Thoracic aorta (tissue), 2 donors: ENCODE data around the gene NUAK1. TPM values are rescaled to one million over a fixed set of nuclear protein-coding genes. Genes with fewer than 3 reads are reported as not detected.

Source experiments
- ATAC-seq: fragments of 150-250 bp; one replicate; pipeline ENCODE4 v1.8.0; 2017; ENCODE audit warnings: low read depth; ENCODE audit not compliant: insufficient number of reproducible peaks, low FRiP score
- DNase-seq: peaks from one replicate; pipeline ENCODE4 v3.0.0-alpha.2; 2020; ENCODE audit warnings: low spot score
- H3K27ac ChIP-seq, 2 donors: fragments of 200-600 bp; sonication (generic); 1 replicate in 1 of 2; 2 replicates in 1 of 2; pipeline ENCODE4 v1.5.1; 2016; ENCODE audit warnings: mild to moderate bottlenecking in 2 of 2, moderate library complexity in 2 of 2
- H3K27me3 ChIP-seq: fragments of 200-600 bp; sonication (generic); replicated peaks from 2 replicates; pipeline ENCODE4 v1.6.0; 2016; ENCODE audit warnings: mild to moderate bottlenecking; ENCODE audit not compliant: insufficient read depth
- H3K36me3 ChIP-seq: fragments of 200-600 bp; sonication (generic); one replicate; pipeline ENCODE4 v1.5.1; 2016
- H3K4me1 ChIP-seq, 2 donors: fragments of 200-600 bp; sonication (generic); 1 replicate in 1 of 2; 2 replicates in 1 of 2; pipeline versions ENCODE4 v1.5.1 to v1.6.0; 2016; ENCODE audit warnings: low read depth in 2 of 2, mild to moderate bottlenecking in 1 of 2; ENCODE audit not compliant: control insufficient read depth in 1 of 2
- H3K4me3 ChIP-seq: fragments of 200-600 bp; sonication (generic); 2 replicates; pipeline ENCODE4 v1.5.1; 2016; ENCODE audit warnings: mild to moderate bottlenecking
- H3K9me3 ChIP-seq: fragments of 200-600 bp; sonication (generic); 2 replicates; pipeline ENCODE4 v1.5.1; 2016
- total RNA-seq, 2 donors: library from RNA; depleted of rRNA; stranded (reverse); fragments of >200 nt; gene quantifications; one replicate each; pipeline versions ENCODE4 v1.1.0 to v1.2.3, GENCODE V29; 2016
- TF ChIP-seq, protein P1 (sequence below): fragments of 200-600 bp; sonication (generic); IDR thresholded peaks from one replicate; pipeline ENCODE4 v1.5.1; 2019; ENCODE audit warnings: antibody characterized with exemption

NUAK1 gene
- total RNA-seq, 2 donors from 2014 or later = 20.0 to 31.4 TPM

DNA sequence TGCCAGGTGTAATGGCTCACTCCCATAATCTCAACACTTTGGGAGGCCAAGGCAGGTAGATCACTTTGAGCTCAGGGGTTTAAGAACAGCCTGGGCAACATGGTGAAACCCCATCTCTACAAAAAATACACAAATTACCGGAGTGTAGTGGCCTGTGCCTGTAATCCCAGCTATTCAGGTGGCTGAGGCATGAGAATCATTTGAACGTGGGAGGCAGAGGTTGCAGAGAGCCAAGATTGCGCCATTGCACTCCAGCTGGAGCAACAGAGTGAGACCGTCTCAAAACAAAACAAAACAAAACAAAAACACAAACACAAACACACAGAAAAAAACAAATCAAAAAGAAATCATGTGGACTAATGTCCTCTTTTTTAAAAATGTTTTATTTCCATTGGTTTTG, 104.4 kb downstream of the NUAK1 start:
- TF ChIP-seq, protein P1, sequence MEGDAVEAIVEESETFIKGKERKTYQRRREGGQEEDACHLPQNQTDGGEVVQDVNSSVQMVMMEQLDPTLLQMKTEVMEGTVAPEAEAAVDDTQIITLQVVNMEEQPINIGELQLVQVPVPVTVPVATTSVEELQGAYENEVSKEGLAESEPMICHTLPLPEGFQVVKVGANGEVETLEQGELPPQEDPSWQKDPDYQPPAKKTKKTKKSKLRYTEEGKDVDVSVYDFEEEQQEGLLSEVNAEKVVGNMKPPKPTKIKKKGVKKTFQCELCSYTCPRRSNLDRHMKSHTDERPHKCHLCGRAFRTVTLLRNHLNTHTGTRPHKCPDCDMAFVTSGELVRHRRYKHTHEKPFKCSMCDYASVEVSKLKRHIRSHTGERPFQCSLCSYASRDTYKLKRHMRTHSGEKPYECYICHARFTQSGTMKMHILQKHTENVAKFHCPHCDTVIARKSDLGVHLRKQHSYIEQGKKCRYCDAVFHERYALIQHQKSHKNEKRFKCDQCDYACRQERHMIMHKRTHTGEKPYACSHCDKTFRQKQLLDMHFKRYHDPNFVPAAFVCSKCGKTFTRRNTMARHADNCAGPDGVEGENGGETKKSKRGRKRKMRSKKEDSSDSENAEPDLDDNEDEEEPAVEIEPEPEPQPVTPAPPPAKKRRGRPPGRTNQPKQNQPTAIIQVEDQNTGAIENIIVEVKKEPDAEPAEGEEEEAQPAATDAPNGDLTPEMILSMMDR = no peak
- peaks cover 6 to 16% of the 10 kb centered on the region in 2 donors for H3K4me1 ChIP-seq
- no peak overlapping the region for H3K4me3 ChIP-seq
- no peak overlapping the region for H3K27ac ChIP-seq
- H3K9me3 ChIP-seq = no peaks in the 10 kb centered on the region
- no peak for DNase-seq
- no peaks in the 10 kb centered on the region for H3K27me3 ChIP-seq
- no peak for ATAC-seq
- H3K36me3 ChIP-seq = no peaks in the 10 kb centered on the region

DNA sequence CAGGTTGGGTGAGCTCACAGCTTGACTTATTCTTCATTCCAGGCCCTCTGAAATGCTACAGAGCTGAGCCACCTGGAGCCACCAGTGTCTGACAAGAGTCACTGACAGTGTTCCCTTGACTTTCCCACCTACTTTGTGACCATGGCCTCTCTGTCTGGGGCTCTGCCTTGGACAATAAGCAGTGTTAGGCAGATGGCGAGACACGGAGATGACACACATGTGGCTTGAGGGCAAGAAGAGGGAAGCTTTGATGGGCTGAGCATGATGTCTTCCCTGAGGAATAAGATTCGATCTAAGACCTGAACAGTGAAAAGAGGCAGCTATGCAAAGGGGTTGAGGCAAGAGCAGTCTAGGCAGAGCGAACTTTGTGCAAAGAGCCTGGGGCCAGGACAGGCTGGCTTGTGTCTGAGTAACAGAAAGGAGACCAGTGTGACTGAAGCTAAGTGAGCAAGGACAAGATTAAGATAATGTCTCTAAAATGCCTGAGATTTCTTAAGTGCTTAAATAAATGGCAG, 105.5 kb downstream of the NUAK1 start:
- no peak for ATAC-seq

DNA sequence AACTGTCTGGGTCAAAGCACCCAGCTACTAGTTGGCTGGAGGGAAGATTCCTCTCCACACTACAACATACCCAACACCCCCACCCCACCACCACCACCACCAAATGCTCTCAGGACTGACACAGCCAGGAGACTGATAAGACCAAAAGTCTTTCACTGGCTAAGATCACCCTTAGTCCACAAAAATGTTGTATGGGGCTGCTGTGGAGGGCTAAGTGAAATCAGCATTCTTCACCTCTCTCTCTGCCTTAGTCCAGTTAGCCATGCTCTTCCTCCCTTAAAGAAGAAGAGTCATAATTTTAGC, 106.2 kb downstream of the NUAK1 start:
- DNase-seq (no peak), ATAC-seq (no peak)
- no peaks in the 10 kb centered on the region for H3K27me3 ChIP-seq
- H3K4me3 ChIP-seq = no peak overlapping the region
- TF ChIP-seq, protein P1 = no peak
- H3K4me1 ChIP-seq = peaks cover 6 to 16% of the 10 kb centered on the region in 2 donors
- no peak overlapping the region for H3K27ac ChIP-seq
- no peaks in the 10 kb centered on the region for H3K9me3 ChIP-seq
- H3K36me3 ChIP-seq = no peaks in the 10 kb centered on the region

More for the DNA sequence above, 105.5 kb downstream of the NUAK1 start:
- Histone ChIP-seq H3K27ac (no peak overlapping the region), H3K4me1 (peaks cover 6 to 16% of the 10 kb centered on the region in 2 donors), H3K4me3 (no peak overlapping the region), H3K27me3 (no peaks in the 10 kb centered on the region), H3K36me3 (no peaks in the 10 kb centered on the region), H3K9me3 (no peaks in the 10 kb centered on the region)
- TF ChIP-seq, protein P1 = no peak
- no peak for DNase-seq

DNA sequence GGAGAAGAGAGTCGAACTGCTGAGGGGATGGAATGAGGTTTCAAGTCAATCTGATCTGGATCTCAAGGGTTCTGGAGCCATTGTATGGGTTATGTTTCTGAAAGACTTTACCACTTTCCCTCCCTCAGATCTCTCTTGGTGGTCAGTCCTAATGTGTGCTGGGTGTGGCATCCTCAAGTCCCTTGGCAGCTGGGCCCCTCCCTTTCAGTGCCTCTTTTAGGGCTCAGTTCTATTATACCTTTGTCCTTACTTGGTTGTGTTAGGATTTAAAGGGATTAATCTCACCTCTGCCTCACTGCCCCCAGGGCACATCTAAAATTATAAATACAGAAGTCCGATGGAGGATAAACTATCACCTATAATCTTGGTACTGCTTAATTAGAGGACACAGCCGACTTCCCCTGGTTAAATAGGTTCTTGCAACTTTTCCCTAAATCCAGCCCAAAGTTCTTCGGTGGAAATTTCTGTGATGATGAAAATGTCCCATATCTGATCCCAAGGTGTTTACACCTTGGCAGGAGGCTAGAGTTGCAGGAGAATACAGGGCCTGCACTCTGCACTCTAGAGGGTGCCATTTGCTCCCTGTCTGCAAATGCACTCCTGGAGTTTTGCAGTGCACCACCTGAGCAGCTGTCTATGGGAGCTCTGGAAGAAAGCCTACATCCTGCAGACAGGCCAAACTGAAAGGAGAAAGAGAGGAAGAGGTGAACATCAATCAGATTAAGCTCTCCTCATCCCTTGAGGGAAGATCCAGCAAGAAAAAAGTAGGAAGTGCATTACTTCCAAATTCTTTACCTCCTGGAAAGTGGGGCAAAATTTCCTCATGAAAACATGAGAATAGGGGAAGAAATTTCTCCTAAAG, 106.8 kb downstream of the NUAK1 start:
- peaks cover 6 to 16% of the 10 kb centered on the region in 2 donors for H3K4me1 ChIP-seq
- H3K27ac ChIP-seq = no peak overlapping the region
- no peaks in the 10 kb centered on the region for H3K36me3 ChIP-seq
- H3K9me3 ChIP-seq = no peaks in the 10 kb centered on the region
- H3K27me3 ChIP-seq = no peaks in the 10 kb centered on the region
- DNase-seq (no peak), ATAC-seq (no peak)
- H3K4me3 ChIP-seq = no peak overlapping the region
- TF ChIP-seq, protein P1 = no peak

DNA sequence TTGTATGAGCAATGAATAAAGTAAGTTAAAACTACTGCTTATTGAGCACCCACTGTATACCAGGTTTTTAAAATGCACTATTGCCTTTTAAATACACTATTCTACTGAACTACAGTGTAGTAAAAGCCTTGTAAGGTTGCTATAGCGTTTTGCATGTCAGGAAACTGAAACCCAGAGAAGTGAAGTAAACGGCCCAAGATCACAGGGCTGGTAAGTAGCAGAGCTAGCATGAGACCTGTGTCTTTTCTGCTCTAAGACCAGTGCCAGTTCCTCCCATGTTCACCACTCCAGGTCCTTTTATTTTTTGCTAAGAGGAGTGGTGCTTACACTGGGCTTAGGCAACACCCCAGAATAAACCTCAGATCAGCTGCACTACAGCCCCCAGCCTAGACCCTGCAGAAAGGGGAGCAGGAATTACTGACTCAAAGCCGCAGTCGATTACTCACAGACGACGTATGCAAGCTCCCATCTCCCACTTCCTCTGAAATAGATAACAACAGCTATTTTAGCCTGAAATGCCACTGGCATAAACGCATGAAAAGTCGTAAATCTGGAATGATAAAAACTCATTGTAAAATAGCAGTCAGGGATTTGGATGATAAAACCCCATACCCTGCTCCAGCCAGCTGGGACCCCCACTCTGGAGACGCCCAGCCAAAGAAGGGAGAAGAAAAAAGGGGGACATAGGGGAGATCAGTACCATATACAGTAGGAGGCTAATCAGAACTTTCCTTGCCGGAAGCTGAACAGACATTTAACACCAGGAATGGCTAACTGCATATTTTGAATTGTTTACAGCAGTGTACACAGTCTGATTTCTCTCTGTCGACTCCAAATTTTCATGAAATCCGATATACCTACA, 108.3 kb downstream of the NUAK1 start:
- H3K4me1 ChIP-seq = peaks cover 6 to 16% of the 10 kb centered on the region in 2 donors
- H3K9me3 ChIP-seq = no peaks in the 10 kb centered on the region
- H3K4me3 ChIP-seq = peak overlapping the region; percentile 37
- peak overlapping the region; percentile 32 to 43 for H3K27ac ChIP-seq
- no peaks in the 10 kb centered on the region for H3K27me3 ChIP-seq
- ATAC-seq (peak; percentile 68), DNase-seq (no peak)
- TF ChIP-seq, protein P1 = no peak
- H3K36me3 ChIP-seq = no peaks in the 10 kb centered on the region
